Loucy (cell line): ENCODE measurements around the gene SLC29A3.

Experiments used
- H2AFZ ChIP-seq: fragments of 200-600 bp; sonication (generic); 2 replicates; pipeline ENCODE4 v1.6.0; 2016; ENCODE audit warnings: antibody characterized with exemption, mild to moderate bottlenecking, low read length, moderate library complexity
- H3F3A ChIP-seq: fragments of 200-600 bp; 2 replicates; pipeline ENCODE4 v1.6.0; 2016; ENCODE audit warnings: antibody characterized with exemption, low read depth, mild to moderate bottlenecking
- H3K27me3 ChIP-seq: fragments of 200-600 bp; sonication (generic); 2 replicates; pipeline ENCODE4 v1.6.1; 2014; ENCODE audit warnings: low read length, mild to moderate bottlenecking; ENCODE audit not compliant: insufficient read depth, poor library complexity, severe bottlenecking
- H3K36me3 ChIP-seq: fragments of 200-600 bp; sonication (generic); 2 replicates; pipeline ENCODE4 v1.6.1; 2016; ENCODE audit warnings: low read length; ENCODE audit not compliant: insufficient read depth
- H3K4me1 ChIP-seq: fragments of 200-600 bp; sonication (generic); 2 replicates; pipeline ENCODE4 v1.5.1; 2014; ENCODE audit warnings: low read length, mild to moderate bottlenecking; ENCODE audit not compliant: insufficient read depth, poor library complexity, severe bottlenecking
- H3K4me2 ChIP-seq: fragments of 200-600 bp; sonication (generic); 2 replicates; pipeline ENCODE4 v1.6.0; 2014; ENCODE audit warnings: antibody characterized with exemption, low read length, low read depth, mild to moderate bottlenecking; ENCODE audit not compliant: poor library complexity, severe bottlenecking
- H3K4me3 ChIP-seq: fragments of 200-600 bp; sonication (generic); 2 replicates; pipeline ENCODE4 v1.5.1; 2014; ENCODE audit warnings: low read length, mild to moderate bottlenecking, mixed read lengths; ENCODE audit not compliant: poor library complexity, severe bottlenecking
- H3K79me2 ChIP-seq: fragments of 200-600 bp; sonication (generic); 2 replicates; pipeline ENCODE4 v1.6.1; 2014; ENCODE audit warnings: low read length; ENCODE audit not compliant: insufficient read depth
- H3K9ac ChIP-seq: fragments of 200-600 bp; sonication (generic); 2 replicates; pipeline ENCODE4 v1.6.0; 2014; ENCODE audit warnings: mild to moderate bottlenecking, low read depth, low read length, moderate library complexity; ENCODE audit not compliant: poor library complexity, severe bottlenecking
- H3K9me2 ChIP-seq: fragments of 200-600 bp; sonication (generic); replicated peaks from 2 replicates; pipeline ENCODE4 v1.6.1; 2016; ENCODE audit warnings: low read depth, low read length, mixed read lengths
- H3K9me3 ChIP-seq: fragments of 200-600 bp; sonication (generic); 2 replicates; pipeline ENCODE4 v1.6.1; 2014; ENCODE audit warnings: mild to moderate bottlenecking, antibody characterized with exemption, low read length, low read depth; ENCODE audit not compliant: insufficient read depth
- H4K20me1 ChIP-seq: fragments of 200-600 bp; sonication (generic); 2 replicates; pipeline ENCODE4 v1.6.0; 2014; ENCODE audit warnings: antibody characterized with exemption, low read length, mild to moderate bottlenecking; ENCODE audit not compliant: insufficient read depth, poor library complexity, severe bottlenecking
- CTCF ChIP-seq: fragments of 200-600 bp; sonication (generic); conservative IDR thresholded peaks from 2 replicates; pipeline ENCODE4 v1.5.1; 2014; ENCODE audit warnings: mild to moderate bottlenecking, antibody characterized with exemption, low read length
- EZH2phosphoT487 ChIP-seq: fragments of 200-600 bp; IDR thresholded peaks from 2 replicates; pipeline ENCODE4 v1.6.1; 2018; ENCODE audit warnings: antibody characterized with exemption, mild to moderate bottlenecking, moderate library complexity, borderline replicate concordance

The SLC29A3 gene

DNA sequence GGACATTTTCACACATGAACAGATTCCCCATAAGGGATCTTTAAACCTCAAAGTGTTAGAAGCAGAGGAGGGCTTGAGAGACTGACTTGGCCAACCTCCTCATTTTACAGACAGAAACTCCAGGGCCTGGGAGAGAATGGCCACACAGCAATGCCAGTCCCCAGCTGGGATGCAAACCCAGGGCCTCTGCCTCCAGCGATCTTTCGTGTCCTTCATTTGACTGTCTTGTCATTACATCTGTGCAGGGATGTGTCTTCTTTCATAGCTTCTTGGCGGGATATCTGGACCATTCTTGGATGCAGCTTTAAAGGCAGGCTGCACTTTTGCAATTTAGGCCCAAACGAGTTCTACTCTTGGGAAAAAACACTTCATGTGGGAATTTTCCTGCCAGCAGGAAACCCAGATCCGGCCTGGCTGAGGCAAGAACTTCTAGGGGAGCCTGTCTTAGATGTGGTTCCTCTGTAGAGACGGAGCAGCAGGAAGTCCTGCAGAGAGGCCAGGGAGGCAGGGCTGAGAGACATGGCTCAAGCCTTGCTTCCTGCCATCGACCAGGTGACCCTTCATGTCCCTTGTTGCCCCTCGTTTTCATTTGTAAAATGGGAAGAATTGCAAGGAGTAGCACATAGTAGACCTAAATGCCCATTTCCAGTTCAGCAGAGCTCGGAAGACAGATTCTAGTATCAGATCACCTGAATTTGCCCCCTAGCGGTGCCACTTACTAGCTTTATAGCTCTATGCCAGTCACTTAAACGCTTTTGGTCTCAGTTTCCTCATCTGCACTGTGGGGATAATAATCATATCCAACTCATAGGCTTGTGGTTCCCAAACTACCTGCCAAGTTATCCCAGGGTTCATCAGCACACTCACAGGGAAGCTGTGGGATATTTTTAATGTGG, 43.9 kb upstream of the SLC29A3 start:
- H3F3A ChIP-seq = no peaks in the 10 kb centered on the region
- H3K4me2 ChIP-seq = no peak overlapping the region
- no peak overlapping the region for H2AFZ ChIP-seq
- H3K4me1 ChIP-seq = peaks cover 10% of the 10 kb centered on the region
- H3K9me2 ChIP-seq = no peaks in the 10 kb centered on the region
- no peak overlapping the region for H3K9ac ChIP-seq
- no peaks in the 10 kb centered on the region for H3K36me3 ChIP-seq
- no peaks in the 10 kb centered on the region for H4K20me1 ChIP-seq
- no peaks in the 10 kb centered on the region for H3K27me3 ChIP-seq
- H3K4me3 ChIP-seq = no peak overlapping the region
- no peaks in the 10 kb centered on the region for H3K9me3 ChIP-seq
- H3K79me2 ChIP-seq = no peaks in the 10 kb centered on the region
- TF ChIP-seq EZH2phosphoT487 (no peak), CTCF (no peak)

- no peaks in the 10 kb centered on the region for H3K27me3 ChIP-seq
- no peaks in the 10 kb centered on the region for H3F3A ChIP-seq
- TF ChIP-seq EZH2phosphoT487 (no peak), CTCF (no peak)
- no peaks in the 10 kb centered on the region for H3K9me3 ChIP-seq
- H3K4me1 ChIP-seq = peaks cover 4% of the 10 kb centered on the region
- H3K36me3 ChIP-seq = no peaks in the 10 kb centered on the region
- H4K20me1 ChIP-seq = no peaks in the 10 kb centered on the region
- no peak overlapping the region for H3K9ac ChIP-seq
- no peaks in the 10 kb centered on the region for H3K9me2 ChIP-seq
- H3K4me3 ChIP-seq = no peak overlapping the region
- H2AFZ ChIP-seq = no peak overlapping the region
- H3K4me2 ChIP-seq = no peak overlapping the region
- H3K79me2 ChIP-seq = no peaks in the 10 kb centered on the region
Measured at GRCh38 chr10:71276873-71277272, 42.2 kb upstream of the SLC29A3 start.

- H3K4me3 ChIP-seq = no peak overlapping the region
- no peaks in the 10 kb centered on the region for H3F3A ChIP-seq
- no peaks in the 10 kb centered on the region for H3K9me2 ChIP-seq
- H3K9ac ChIP-seq = no peak overlapping the region
- no peak overlapping the region for H2AFZ ChIP-seq
- H3K4me1 ChIP-seq = peaks cover 3% of the 10 kb centered on the region
- H4K20me1 ChIP-seq = no peaks in the 10 kb centered on the region
- H3K27me3 ChIP-seq = no peaks in the 10 kb centered on the region
- H3K79me2 ChIP-seq = no peaks in the 10 kb centered on the region
- TF ChIP-seq EZH2phosphoT487 = no peak
- TF ChIP-seq CTCF = no peak
- no peaks in the 10 kb centered on the region for H3K9me3 ChIP-seq
- no peaks in the 10 kb centered on the region for H3K36me3 ChIP-seq
- H3K4me2 ChIP-seq = no peak overlapping the region
Measured at GRCh38 chr10:71277914-71278665, 41.0 kb upstream of the SLC29A3 start.
